PC-9 (cell line): ENCODE results near the gene STAG1.

ENCODE experiments used
- CTCF ChIP-seq: fragments of 200-600 bp; sonication (generic); conservative IDR thresholded peaks from 2 replicates; pipeline ENCODE4 v1.6.1; 2017; ENCODE audit warnings: mixed run types, antibody characterized with exemption, mild to moderate bottlenecking, moderate library complexity
- EZH2 ChIP-seq: fragments of 200-600 bp; sonication (generic); IDR thresholded peaks from 2 replicates; pipeline ENCODE4 v1.8.0; 2017; ENCODE audit warnings: antibody characterized with exemption, low read depth

- TF ChIP-seq CTCF (no peak), EZH2 (no peak)
Observed at GRCh38 chr3:136366289-136366688, 385.9 kb downstream of the STAG1 start.
